HG03175 (cell line): Measurements from ENCODE around the gene FTO.

Experiments
- ATAC-seq: cut with Tn5 transposase; IDR thresholded peaks from one replicate; pipeline ENCODE4 v1.9.1; 2021; ENCODE audit warnings: mild to moderate bottlenecking, moderate library complexity; ENCODE audit not compliant: unreplicated experiment

Gene FTO

DNA sequence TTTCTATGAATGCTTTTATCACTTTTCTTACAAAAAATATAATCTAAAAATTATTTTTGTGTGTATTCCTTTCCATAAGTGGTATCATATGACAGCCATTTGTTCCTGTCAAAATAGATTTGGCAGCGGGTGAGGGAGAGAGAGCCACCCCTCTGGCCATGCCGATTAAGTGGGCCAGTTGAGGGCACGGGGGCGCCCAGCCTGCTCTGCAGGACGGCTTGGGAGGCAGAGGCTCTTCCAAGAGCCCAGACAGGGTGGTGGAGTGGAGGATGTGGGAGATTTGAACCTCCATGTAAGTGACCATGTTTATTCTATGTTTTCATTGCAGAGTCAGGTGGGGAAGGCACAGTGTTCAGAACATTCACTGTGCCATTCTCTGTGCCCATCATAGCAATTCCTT, 493.8 kb downstream of the FTO start:
- no peak for ATAC-seq

DNA sequence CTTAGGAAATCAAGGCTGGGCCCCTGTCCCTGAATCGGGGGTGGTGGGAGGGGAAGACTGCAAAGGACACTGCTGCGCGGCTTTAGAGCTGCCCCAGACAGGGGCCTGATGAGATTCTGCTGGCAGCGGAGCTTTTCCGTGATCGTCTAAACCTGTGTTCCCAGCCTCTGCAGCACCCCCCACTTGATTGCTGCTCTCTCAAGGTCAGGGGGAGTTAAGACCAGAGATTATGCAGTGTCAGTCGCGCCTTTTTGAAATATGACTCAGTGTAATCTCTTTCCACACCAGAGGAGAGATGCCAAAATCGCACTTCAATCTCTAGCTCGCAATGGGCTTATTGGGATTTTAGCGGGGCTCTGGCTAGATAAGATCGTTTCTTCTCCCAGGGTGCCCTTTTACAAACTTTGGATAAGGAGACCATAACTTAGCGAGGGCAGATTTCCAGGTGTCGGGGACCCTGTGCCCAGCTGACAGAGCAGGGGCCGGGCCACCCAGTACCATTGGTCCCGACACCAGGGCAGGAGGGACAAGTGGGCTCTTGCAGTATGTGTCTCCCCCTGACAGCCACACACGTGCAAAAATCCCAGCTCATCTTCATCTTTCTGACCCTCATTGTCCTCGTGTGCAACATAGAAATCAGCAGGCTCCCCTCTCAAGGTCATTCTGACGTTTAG, 495.7 kb downstream of the FTO start:
- ATAC-seq = no peak

- ATAC-seq = no peak
Observed at GRCh38 chr16:54200161-54200534, 496.2 kb downstream of the FTO start.

GRCh38 chr16:54200720-54201119, 496.8 kb downstream of the FTO start:
- ATAC-seq = no peak

- ATAC-seq = no peak
Observed at GRCh38 chr16:54201200-54201599, 497.2 kb downstream of the FTO start.
